Endothelial cell of umbilical vein (primary cell): ENCODE measurements around the gene ATP6V0E2. TPM values are rescaled to one million over a fixed set of nuclear protein-coding genes. Genes with fewer than 3 reads are reported as not detected.

ENCODE experiments used
- BruUV-seq: library from RNA; stranded (reverse); fragments of 400-500 nt; replicated peaks from 2 replicates; lab custom pipeline; 2021; lab: Mats Ljungman, UMichigan
- CTCF ChIA-PET: fragments of 300-600, 350-600 bp; sonication (Branson Sonifier 250); formaldehyde crosslinking; loops from one replicate; lab custom pipeline; 2021; ENCODE audit warnings: antibody characterized with exemption, inconsistent platforms; lab: Charles Lee
- POLR2A ChIA-PET: fragments of 300-600, 350-600 bp; sonication (Branson Sonifier 250); formaldehyde crosslinking; loops from one replicate; lab custom pipeline; 2021; ENCODE audit warnings: antibody characterized with exemption, inconsistent platforms; lab: Charles Lee
- DNase-seq: peaks from one replicate; pipeline ENCODE4 v3.0.0-alpha.2; 2011; ENCODE audit warnings: low read depth, low spot score
- FAIRE-seq: peaks from 2 replicates; lab custom pipeline; 2011; peaks lifted over from hg19 to GRCh38; lab: Jason Lieb, UNC
- H2AFZ ChIP-seq: 2 replicates; pipeline ENCODE4 v1.6.0; 2012; ENCODE audit warnings: low read depth, low read length, control low read depth, inconsistent platforms
- H3K27ac ChIP-seq: 2 replicates; pipeline ENCODE4 v1.5.1; 2011; ENCODE audit warnings: low read depth, mild to moderate bottlenecking, control low read depth, low read length, moderate library complexity; ENCODE audit not compliant: insufficient read depth
- H3K27me3 ChIP-seq, 2 experiments: 2 replicates each; pipeline versions ENCODE4 v1.6.0 to v1.6.1; 2011; ENCODE audit warnings: low read length in 2 of 2, mixed read lengths in 1 of 2; ENCODE audit not compliant: control insufficient read depth in 2 of 2, insufficient read depth in 2 of 2
- H3K36me3 ChIP-seq, 2 experiments: 2 replicates in 1 of 2; 3 replicates in 1 of 2; pipeline ENCODE4 v1.5.1; 2011; ENCODE audit warnings: low read length in 2 of 2, mild to moderate bottlenecking in 1 of 2, moderate library complexity in 1 of 2; ENCODE audit not compliant: control insufficient read depth in 2 of 2, insufficient read depth in 2 of 2; ENCODE audit errors: extremely low read depth in 1 of 2
- H3K4me1 ChIP-seq: 3 replicates; pipeline ENCODE4 v1.5.1; 2011; ENCODE audit warnings: mild to moderate bottlenecking, low read length; ENCODE audit not compliant: control insufficient read depth, insufficient read depth; ENCODE audit errors: extremely low read depth
- H3K4me2 ChIP-seq: 2 replicates; pipeline ENCODE4 v1.6.1; 2011; ENCODE audit warnings: low read length, control low read depth, mixed read lengths; ENCODE audit not compliant: insufficient read depth
- H3K4me3 ChIP-seq, 3 experiments: fragments of 200-600 bp in 1 of 3; sonication (generic), shearing (Covaris generic) in 1 of 3; replicated peaks in 1 of 3; 2 replicates each; pipeline ENCODE4 v1.5.1; 2011 to 2016; ENCODE audit warnings: control low read depth in 3 of 3, low read length in 3 of 3, mild to moderate bottlenecking in 2 of 3, inconsistent platforms in 1 of 3, low read depth in 1 of 3, moderate library complexity in 1 of 3; ENCODE audit not compliant: insufficient read depth in 1 of 3
- H3K79me2 ChIP-seq: 2 replicates; pipeline ENCODE4 v1.6.0; 2012; ENCODE audit warnings: low read length, inconsistent platforms; ENCODE audit not compliant: control insufficient read depth, insufficient read depth
- H3K9ac ChIP-seq: replicated peaks from 2 replicates; pipeline ENCODE3; 2011; ENCODE audit warnings: low read length, control low read depth; ENCODE audit not compliant: insufficient read depth; ENCODE audit errors: extremely low read depth
- H3K9me1 ChIP-seq: replicated peaks from 3 replicates; pipeline ENCODE4 v1.6.0; 2011; ENCODE audit warnings: mild to moderate bottlenecking, low read length; ENCODE audit not compliant: control insufficient read depth, insufficient read depth; ENCODE audit errors: extremely low read depth
- H3K9me3 ChIP-seq: replicated peaks from 2 replicates; pipeline ENCODE4 v1.5.1; 2012; ENCODE audit warnings: low read length, inconsistent platforms; ENCODE audit not compliant: control insufficient read depth, insufficient read depth
- H4K20me1 ChIP-seq: replicated peaks from 2 replicates; pipeline ENCODE3; 2011; ENCODE audit warnings: mild to moderate bottlenecking, low read length; ENCODE audit not compliant: control insufficient read depth, insufficient read depth; ENCODE audit errors: extremely low read depth
- EZH2 ChIP-seq: IDR thresholded peaks from 2 replicates; pipeline ENCODE4 v1.6.1; 2012; ENCODE audit warnings: borderline replicate concordance, low read depth, mild to moderate bottlenecking, moderate library complexity, low read length, inconsistent platforms; ENCODE audit not compliant: severe bottlenecking
- FOS ChIP-seq: IDR thresholded peaks from 2 replicates; pipeline ENCODE4 v1.6.1; 2011; ENCODE audit warnings: mild to moderate bottlenecking, low read length, moderate library complexity, borderline replicate concordance; ENCODE audit not compliant: insufficient read depth
- GATA2 ChIP-seq: IDR thresholded peaks from 2 replicates; pipeline ENCODE4 v1.7.0; 2011; ENCODE audit warnings: low read depth, mild to moderate bottlenecking, moderate library complexity, mixed read lengths, low read length; ENCODE audit not compliant: insufficient read length, insufficient read depth
- JUN ChIP-seq: IDR thresholded peaks from 2 replicates; pipeline ENCODE4 v1.6.1; 2011; ENCODE audit warnings: borderline replicate concordance, low read depth; ENCODE audit not compliant: insufficient read length, insufficient read depth
- MYC ChIP-seq: IDR thresholded peaks from one replicate; pipeline ENCODE4 v1.6.1; 2011; ENCODE audit warnings: mild to moderate bottlenecking, low read depth, low read length
- POLR2A ChIP-seq: IDR thresholded peaks from 2 replicates; pipeline ENCODE4 v1.6.1; 2012; ENCODE audit warnings: low read depth, mild to moderate bottlenecking, control low read depth, low read length
- POLR2AphosphoS5 ChIP-seq: IDR thresholded peaks from 2 replicates; pipeline ENCODE4 v1.6.1; 2012; ENCODE audit warnings: low read depth, mild to moderate bottlenecking, control low read depth, low read length, moderate library complexity; ENCODE audit not compliant: insufficient read depth
- dilution Hi-C: fragments of 300-500 bp; cut with MboI; formaldehyde crosslinking; loops from one replicate; pipeline ENCODE4 v1.15.0; 2019; ENCODE audit warnings: low sequenced_read_pairs; ENCODE audit not compliant: extremely low pct_ligation_motif_present
- intact Hi-C: fragments of 100-400 bp; cut with micrococcal nuclease; formaldehyde crosslinking; loops from one replicate; pipeline ENCODE4 v1.10.0; 2022
- polyA plus RNA-seq, 4 experiments: library from polyadenylated mRNA; depleted of rRNA in 3 of 4; stranded (reverse) in 3 of 4; unstranded in 1 of 4; fragments of >200 nt; gene quantifications; 2 replicates each; pipeline versions ENCODE4 v1.2.1 to v1.2.3, GENCODE V29; 2011 to 2012; ENCODE audit warnings: missing spikeins in 1 of 4
- total RNA-seq: library from RNA; stranded (reverse); gene quantifications from 2 replicates; pipeline ENCODE4 v1.2.3, GENCODE V29; 2021
- TF ChIP-seq, protein P1 (sequence below), 2 donors: IDR thresholded peaks; 1 replicate in 1 of 2; 2 replicates in 1 of 2; pipeline ENCODE4 v1.5.1; 2011; ENCODE audit warnings: low read length in 2 of 2, mild to moderate bottlenecking in 2 of 2, moderate library complexity in 2 of 2, control low read depth in 1 of 2, inconsistent platforms in 1 of 2, low read depth in 1 of 2; ENCODE audit not compliant: insufficient read depth in 1 of 2; ENCODE audit errors: extremely low read depth in 1 of 2
- TF ChIP-seq, protein P2 (sequence below): IDR thresholded peaks from 2 replicates; pipeline ENCODE4 v1.6.1; 2011; ENCODE audit not compliant: insufficient read depth, insufficient read length

ATP6V0E2 gene
- total and polyA plus RNA-seq, 2 donors (not counting 3 experiments of a cell fraction or from before 2014, with no cell fraction given) = 27.8 to 36.8 TPM

DNA sequence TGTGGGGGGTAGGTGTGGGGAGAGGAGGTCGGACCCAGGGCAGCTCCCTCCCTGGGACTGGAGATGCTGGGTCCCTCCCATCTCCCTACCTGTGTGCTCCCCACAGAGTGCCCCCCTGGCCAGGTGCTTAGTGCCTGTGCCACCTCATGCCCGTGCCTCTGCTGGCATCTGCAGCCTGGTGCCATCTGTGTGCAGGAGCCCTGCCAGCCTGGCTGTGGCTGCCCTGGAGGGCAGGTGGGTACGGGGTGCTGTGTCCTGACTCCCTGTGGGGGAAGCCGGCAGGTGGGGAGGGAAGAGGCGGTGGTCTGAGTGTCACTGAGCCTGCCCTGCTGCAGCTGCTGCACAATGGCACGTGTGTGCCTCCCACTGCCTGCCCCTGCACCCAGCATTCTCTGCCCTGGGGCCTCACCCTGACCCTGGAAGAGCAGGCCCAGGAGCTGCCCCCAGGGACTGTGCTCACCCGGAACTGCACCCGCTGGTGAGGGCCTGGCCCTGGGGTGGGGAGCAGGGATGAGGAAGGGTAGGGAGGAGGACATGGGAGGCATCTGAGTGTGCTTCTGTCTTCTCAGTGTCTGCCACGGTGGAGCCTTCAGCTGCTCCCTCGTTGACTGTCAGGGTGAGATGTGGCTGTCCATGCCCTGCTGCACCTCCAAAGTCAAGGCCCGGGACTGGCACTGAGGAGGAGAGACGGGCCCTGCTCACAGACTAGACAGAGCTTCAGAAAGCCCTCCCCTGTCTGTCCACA lies 47.3 kb upstream of the ATP6V0E2 start:
- no peak for FAIRE-seq
- Histone ChIP-seq H3K4me2 (no peak overlapping the region), H3K9me1 (no peaks in the 10 kb centered on the region), H3K36me3 (no peaks in the 10 kb centered on the region), H2AFZ (no peak overlapping the region), H3K9me3 (no peaks in the 10 kb centered on the region), H3K79me2 (no peaks in the 10 kb centered on the region), H4K20me1 (no peaks in the 10 kb centered on the region), H3K27ac (no peak overlapping the region), H3K4me3 (no peak overlapping the region), H3K27me3 (no peaks in the 10 kb centered on the region), H3K9ac (no peak overlapping the region), H3K4me1 (no peaks in the 10 kb centered on the region)
- CTCF ChIA-PET = interaction anchor here (1.5 kb wide), 1 partner anchor 19 kb away, joined by 9 read pairs; no protein-coding TSS in a partner anchor
- BruUV-seq = no TSS peak
- intact Hi-C loops (no loop called here), dilution Hi-C loops (no loop called here)
- no peak for DNase-seq
- POLR2A ChIA-PET = no interaction called here
- TF ChIP-seq, protein P1, sequence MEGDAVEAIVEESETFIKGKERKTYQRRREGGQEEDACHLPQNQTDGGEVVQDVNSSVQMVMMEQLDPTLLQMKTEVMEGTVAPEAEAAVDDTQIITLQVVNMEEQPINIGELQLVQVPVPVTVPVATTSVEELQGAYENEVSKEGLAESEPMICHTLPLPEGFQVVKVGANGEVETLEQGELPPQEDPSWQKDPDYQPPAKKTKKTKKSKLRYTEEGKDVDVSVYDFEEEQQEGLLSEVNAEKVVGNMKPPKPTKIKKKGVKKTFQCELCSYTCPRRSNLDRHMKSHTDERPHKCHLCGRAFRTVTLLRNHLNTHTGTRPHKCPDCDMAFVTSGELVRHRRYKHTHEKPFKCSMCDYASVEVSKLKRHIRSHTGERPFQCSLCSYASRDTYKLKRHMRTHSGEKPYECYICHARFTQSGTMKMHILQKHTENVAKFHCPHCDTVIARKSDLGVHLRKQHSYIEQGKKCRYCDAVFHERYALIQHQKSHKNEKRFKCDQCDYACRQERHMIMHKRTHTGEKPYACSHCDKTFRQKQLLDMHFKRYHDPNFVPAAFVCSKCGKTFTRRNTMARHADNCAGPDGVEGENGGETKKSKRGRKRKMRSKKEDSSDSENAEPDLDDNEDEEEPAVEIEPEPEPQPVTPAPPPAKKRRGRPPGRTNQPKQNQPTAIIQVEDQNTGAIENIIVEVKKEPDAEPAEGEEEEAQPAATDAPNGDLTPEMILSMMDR (IDR thresholded peaks at IDR 0.05; ENCODE audit: extremely low read depth in 1 of 2, insufficient read depth in 1 of 2, low read depth in 1 of 2, low read length in 2 of 2) = no peak
- TF ChIP-seq, protein P2, sequence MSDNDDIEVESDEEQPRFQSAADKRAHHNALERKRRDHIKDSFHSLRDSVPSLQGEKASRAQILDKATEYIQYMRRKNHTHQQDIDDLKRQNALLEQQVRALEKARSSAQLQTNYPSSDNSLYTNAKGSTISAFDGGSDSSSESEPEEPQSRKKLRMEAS = no peak
- TF ChIP-seq MYC = no peak
- no peak for TF ChIP-seq JUN
- no peak for TF ChIP-seq EZH2
- no peak for TF ChIP-seq POLR2A
- TF ChIP-seq GATA2 = no peak
- TF ChIP-seq FOS = no peak
- no peak for TF ChIP-seq POLR2AphosphoS5
